D721Med (cell line): ENCODE measurements around the gene SP5.
A peak's percentile ranks its signal among the peaks of the same experiment; 100 is the strongest.
"Not testable (repeated sequence)": the region's sequence is repeated elsewhere in the genome, so short reads cannot be mapped to it uniquely, and the experiment has no call there.

Experiments
- DNase-seq: peaks from one replicate; pipeline ENCODE4 v3.0.0; 2011; ENCODE audit warnings: low spot score; ENCODE audit not compliant: insufficient read length
- FAIRE-seq: peaks from 2 replicates; lab custom pipeline; 2011; peaks lifted over from hg19 to GRCh38; lab: Jason Lieb, UNC
- TF ChIP-seq, protein P1 (sequence below): IDR thresholded peaks from 2 replicates; pipeline ENCODE4 v1.5.1; 2012; ENCODE audit warnings: mild to moderate bottlenecking, control low read depth; ENCODE audit not compliant: insufficient read depth; ENCODE audit errors: missing control alignments

The SP5 gene

DNA sequence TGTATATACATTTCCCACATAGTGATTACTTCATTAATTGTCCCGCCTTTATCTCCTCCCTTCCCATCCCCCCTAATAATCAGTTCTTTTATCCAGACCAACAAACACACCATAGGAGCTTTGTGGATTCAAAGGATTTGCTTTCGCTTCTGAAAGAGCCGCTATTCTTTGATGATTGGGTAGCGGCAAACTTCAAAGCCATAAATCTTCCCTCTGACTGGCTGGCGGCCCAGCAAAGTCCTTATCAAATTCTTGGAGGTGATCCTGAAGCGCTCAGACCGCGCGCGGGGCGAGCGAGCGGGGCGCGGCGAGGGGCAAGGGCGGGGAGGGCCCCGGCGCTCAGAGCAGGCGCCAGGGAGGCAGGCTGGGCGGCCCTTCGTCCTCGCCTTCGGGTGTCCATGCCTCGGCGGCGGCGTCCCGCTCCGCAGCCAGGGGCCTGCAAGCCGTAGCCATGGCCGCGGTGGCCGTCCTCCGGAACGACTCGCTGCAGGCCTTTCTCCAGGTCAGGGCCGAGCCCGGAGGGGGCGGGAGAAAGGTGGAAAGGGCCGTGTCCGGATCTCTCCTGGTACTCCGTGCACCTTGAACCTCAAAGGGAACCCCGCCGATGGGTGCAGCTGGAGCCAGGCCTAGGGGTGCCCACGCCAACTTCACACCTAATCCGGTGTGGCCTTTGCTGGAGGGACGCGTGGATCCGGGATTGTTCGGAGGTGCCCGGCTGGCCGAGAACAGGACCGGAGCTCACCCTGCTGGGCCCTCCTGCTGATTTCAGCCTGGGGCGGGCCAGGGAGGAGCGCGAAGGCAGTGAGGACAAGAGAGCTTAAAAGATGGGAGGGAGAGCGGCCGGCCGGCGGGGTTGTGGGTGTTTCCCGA lies at the start of gene SP5:
Gene SP5, plus strand, starts transcription at position 276 of the 870 bp plus-strand sequence. Its CDS starts 176 bp downstream, at position 452.
- FAIRE-seq (no peak), DNase-seq (peak; percentile 71)
- TF ChIP-seq, protein P1, sequence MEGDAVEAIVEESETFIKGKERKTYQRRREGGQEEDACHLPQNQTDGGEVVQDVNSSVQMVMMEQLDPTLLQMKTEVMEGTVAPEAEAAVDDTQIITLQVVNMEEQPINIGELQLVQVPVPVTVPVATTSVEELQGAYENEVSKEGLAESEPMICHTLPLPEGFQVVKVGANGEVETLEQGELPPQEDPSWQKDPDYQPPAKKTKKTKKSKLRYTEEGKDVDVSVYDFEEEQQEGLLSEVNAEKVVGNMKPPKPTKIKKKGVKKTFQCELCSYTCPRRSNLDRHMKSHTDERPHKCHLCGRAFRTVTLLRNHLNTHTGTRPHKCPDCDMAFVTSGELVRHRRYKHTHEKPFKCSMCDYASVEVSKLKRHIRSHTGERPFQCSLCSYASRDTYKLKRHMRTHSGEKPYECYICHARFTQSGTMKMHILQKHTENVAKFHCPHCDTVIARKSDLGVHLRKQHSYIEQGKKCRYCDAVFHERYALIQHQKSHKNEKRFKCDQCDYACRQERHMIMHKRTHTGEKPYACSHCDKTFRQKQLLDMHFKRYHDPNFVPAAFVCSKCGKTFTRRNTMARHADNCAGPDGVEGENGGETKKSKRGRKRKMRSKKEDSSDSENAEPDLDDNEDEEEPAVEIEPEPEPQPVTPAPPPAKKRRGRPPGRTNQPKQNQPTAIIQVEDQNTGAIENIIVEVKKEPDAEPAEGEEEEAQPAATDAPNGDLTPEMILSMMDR, result no peak

DNA sequence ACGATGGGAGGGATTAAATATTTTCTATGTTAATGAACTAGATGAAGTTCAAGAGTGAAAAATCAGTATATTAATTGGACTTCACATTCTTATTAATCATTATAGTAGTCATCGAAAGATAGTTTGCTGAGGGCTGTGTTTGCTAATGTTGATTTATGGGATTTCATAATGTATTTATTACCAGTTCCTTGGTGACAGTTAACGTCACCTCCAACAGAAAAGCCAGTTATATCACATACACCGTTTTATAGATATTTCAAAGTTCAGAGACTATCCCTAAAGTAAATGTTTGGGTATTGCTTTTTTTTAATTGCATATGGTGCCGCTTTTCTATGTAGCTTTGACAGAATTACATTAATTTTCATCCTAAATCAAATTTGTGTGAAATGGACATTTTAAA lies 49.4 kb upstream of the SP5 start:
- TF ChIP-seq, protein P1, result no peak
- no peak for FAIRE-seq
- no peak for DNase-seq

DNA sequence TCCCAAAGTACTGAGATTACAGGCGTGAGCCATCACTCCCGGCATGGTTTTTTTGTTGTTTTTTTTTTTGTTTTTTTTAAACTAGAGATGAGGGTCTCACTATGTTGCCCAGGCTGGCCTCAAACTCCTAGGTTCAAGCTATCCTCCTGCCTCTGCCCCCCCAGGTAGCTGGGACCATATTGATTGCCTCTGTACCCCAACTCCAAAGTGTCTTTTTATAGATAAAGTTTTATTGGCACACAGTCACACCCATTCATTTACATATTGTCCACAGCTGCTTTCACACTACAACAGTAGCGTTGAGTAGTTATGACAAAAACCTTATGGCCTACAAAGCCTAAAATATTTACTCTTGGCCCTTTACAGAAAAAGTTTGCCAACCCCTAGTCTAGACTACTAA lies 45.2 kb upstream of the SP5 start:
- FAIRE-seq (no peak), DNase-seq (no peak)
- TF ChIP-seq, protein P1, result no peak

DNA sequence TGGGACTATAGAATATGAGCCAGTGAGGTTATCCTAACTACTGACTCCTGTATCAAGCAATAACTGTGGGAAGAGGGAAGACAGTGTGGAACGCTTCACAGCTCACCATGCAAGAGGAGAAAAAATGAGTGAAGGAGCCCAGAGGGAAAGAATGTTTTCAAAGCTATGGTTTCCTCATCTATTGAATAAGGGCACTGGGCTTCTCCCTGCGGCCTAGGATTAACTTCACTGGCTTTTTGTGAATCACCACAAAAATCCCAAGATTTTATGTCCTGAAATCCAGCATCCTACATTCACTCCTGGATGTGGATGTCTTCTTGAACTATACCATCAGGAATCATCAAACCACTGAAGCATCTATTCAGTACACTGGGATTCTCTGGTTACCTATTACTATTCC lies 44.5 kb upstream of the SP5 start:
- TF ChIP-seq, protein P1, result no peak
- FAIRE-seq (no peak), DNase-seq (no peak)

DNA sequence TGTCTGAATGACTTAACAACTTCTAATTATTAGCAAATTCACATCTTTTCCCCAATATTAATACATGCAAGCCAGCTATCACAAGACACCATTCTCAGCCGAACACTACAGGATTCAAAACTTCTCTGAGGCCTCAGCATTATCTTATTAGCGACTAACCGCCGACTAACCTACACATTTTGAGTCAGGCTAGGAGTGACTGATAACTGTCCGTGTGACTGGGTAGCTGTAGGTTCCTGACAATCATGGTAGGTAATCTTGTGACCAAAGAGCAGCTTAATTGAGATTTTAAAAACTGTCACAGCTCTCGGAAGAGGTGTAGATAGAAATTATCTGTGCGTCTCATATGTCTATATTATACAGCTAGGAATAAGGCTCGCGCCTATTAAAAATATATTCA lies 44.1 kb upstream of the SP5 start:
- TF ChIP-seq, protein P1, result no peak
- FAIRE-seq (no peak), DNase-seq (no peak)

DNA sequence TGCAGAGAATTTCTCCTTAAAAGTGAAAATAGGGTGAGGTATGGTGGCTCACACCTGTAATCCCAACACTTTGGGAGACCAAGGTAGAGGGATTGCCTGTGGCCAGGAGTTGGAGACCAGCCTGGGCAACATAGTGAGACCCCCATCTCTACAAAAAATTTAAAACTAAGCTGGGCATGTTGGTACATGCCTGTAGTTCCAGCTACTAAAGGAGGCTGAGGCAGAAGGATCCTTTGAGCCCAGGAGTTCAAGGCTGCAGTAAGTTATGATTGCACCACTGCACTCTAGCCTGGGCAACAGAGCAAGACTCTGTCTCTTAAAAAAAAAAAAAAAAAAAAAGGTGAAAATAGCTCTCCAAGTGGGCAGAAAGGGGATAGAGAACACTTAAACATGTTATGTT lies 40.9 kb upstream of the SP5 start:
- not testable (repeated sequence) for DNase-seq, FAIRE-seq

DNA sequence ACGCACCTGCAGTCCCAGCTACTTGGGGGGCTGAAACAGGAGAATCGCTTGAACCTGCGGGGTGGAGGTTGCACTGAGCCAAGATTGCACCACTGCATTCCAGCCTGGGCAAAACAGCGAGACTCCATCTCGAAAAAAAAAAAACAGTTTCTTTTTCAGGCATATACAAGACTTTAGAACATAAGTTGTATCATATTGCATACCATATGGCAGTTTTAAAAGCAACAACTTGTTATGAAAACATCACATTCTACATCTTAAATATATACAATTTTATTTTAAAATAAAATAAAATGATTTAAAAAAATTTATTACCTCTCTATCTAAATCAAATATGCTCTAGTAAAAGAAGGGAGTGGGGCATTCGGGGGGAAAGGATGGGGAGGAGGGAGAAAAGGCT lies 39.4 kb upstream of the SP5 start:
- DNase-seq (no peak), FAIRE-seq (no peak)
- TF ChIP-seq, protein P1, result no peak
